Thoracic aorta (tissue), 2 donors: ENCODE results near the gene KLF3. TPM values are rescaled to one million over a fixed set of nuclear protein-coding genes. Genes with fewer than 3 reads are reported as not detected.

ENCODE experiments used
- ATAC-seq: fragments of 150-250 bp; one replicate; pipeline ENCODE4 v1.8.0; 2017; ENCODE audit warnings: low read depth; ENCODE audit not compliant: insufficient number of reproducible peaks, low FRiP score
- DNase-seq: peaks from one replicate; pipeline ENCODE4 v3.0.0-alpha.2; 2020; ENCODE audit warnings: low spot score
- H3K27ac ChIP-seq, 2 donors: fragments of 200-600 bp; sonication (generic); 1 replicate in 1 of 2; 2 replicates in 1 of 2; pipeline ENCODE4 v1.5.1; 2016; ENCODE audit warnings: mild to moderate bottlenecking in 2 of 2, moderate library complexity in 2 of 2
- H3K27me3 ChIP-seq: fragments of 200-600 bp; sonication (generic); replicated peaks from 2 replicates; pipeline ENCODE4 v1.6.0; 2016; ENCODE audit warnings: mild to moderate bottlenecking; ENCODE audit not compliant: insufficient read depth
- H3K36me3 ChIP-seq: fragments of 200-600 bp; sonication (generic); one replicate; pipeline ENCODE4 v1.5.1; 2016
- H3K4me1 ChIP-seq, 2 donors: fragments of 200-600 bp; sonication (generic); 1 replicate in 1 of 2; 2 replicates in 1 of 2; pipeline versions ENCODE4 v1.5.1 to v1.6.0; 2016; ENCODE audit warnings: low read depth in 2 of 2, mild to moderate bottlenecking in 1 of 2; ENCODE audit not compliant: control insufficient read depth in 1 of 2
- H3K4me3 ChIP-seq: fragments of 200-600 bp; sonication (generic); 2 replicates; pipeline ENCODE4 v1.5.1; 2016; ENCODE audit warnings: mild to moderate bottlenecking
- H3K9me3 ChIP-seq: fragments of 200-600 bp; sonication (generic); 2 replicates; pipeline ENCODE4 v1.5.1; 2016
- total RNA-seq, 2 donors: library from RNA; depleted of rRNA; stranded (reverse); fragments of >200 nt; gene quantifications; one replicate each; pipeline versions ENCODE4 v1.1.0 to v1.2.3, GENCODE V29; 2016
- TF ChIP-seq, protein P1 (sequence below): fragments of 200-600 bp; sonication (generic); IDR thresholded peaks from one replicate; pipeline ENCODE4 v1.5.1; 2019; ENCODE audit warnings: antibody characterized with exemption

Gene KLF3
- total RNA-seq, 2 donors from 2014 or later, result 45.8 to 53.4 TPM

DNA sequence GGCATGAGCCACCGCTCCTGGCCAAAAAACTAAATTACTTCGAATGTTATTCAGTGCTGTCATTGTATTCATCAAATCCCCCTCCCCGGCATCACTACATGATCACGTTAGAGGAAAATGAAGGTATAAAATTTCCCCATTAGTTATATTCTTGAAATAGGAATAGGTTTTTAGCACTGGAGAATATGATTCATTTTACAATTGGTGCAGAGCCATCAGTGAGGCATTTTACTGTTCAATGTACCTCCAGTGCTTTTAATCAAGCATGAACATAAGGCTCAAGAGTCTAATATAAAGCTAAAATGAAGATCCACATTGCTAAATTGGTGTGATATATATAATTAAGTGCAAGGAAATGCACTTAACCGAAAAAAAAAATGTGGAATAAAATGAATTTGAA is 18.3 kb downstream of the KLF3 start:
- Histone ChIP-seq H3K36me3 (peaks cover 9% of the 10 kb centered on the region), H3K4me1 (peaks cover 48 to 64% of the 10 kb centered on the region in 2 donors), H3K27ac (no peak overlapping the region), H3K27me3 (no peaks in the 10 kb centered on the region), H3K4me3 (no peak overlapping the region), H3K9me3 (no peaks in the 10 kb centered on the region)
- no peak for DNase-seq
- TF ChIP-seq, protein P1, sequence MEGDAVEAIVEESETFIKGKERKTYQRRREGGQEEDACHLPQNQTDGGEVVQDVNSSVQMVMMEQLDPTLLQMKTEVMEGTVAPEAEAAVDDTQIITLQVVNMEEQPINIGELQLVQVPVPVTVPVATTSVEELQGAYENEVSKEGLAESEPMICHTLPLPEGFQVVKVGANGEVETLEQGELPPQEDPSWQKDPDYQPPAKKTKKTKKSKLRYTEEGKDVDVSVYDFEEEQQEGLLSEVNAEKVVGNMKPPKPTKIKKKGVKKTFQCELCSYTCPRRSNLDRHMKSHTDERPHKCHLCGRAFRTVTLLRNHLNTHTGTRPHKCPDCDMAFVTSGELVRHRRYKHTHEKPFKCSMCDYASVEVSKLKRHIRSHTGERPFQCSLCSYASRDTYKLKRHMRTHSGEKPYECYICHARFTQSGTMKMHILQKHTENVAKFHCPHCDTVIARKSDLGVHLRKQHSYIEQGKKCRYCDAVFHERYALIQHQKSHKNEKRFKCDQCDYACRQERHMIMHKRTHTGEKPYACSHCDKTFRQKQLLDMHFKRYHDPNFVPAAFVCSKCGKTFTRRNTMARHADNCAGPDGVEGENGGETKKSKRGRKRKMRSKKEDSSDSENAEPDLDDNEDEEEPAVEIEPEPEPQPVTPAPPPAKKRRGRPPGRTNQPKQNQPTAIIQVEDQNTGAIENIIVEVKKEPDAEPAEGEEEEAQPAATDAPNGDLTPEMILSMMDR, result no peak
- no peak for ATAC-seq

DNA sequence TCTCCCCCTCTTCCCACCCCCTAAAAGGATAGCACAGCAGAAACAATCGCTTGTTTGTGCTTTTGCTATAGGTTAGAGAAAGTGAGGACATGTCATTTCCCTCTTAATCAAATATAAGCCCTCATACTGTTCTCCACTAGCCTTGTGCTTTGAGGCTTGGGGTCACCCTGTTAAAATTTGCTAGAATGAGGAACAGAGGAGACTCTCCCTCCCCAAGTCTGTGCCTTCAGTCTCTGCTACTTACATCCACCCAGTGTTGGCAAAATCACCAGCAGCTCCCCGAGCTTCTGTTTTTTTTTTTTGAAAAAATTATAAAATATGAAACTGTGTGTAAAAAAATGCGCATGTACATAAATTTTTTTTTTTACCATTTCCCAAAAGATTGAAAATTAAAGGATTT is 19.3 kb downstream of the KLF3 start:
- H3K27me3 ChIP-seq, result no peaks in the 10 kb centered on the region
- H3K27ac ChIP-seq, result no peak overlapping the region

DNA sequence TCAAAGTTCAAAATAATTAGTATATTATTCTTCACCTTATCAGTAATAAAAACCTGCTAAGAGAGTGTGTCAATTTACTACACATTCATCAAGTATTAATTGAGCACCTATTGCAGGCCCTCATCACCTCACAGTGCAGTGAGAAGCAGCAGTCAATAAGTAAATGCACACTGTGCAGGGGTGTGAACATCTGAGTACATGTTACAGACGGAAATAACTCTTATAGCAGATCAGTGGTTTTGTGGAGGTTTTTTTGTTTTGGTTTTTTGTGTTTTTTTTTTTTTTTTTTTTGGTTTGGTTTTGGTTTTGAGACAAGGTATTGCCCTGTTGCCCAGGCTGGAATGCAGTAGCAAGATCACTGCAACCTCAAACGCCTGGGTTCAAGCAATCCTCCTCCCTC is 20.3 kb downstream of the KLF3 start:
- Histone ChIP-seq H3K9me3 (no peaks in the 10 kb centered on the region), H3K27ac (no peak overlapping the region), H3K27me3 (no peaks in the 10 kb centered on the region), H3K4me3 (no peak overlapping the region), H3K36me3 (peaks cover 23% of the 10 kb centered on the region), H3K4me1 (peaks cover 38 to 62% of the 10 kb centered on the region in 2 donors)
- ATAC-seq (no peak), DNase-seq (no peak)
- TF ChIP-seq, protein P1, result no peak

More for the DNA sequence above, 19.3 kb downstream of the KLF3 start:
- ATAC-seq, result no peak
- no peak for DNase-seq
- peaks cover 14% of the 10 kb centered on the region for H3K36me3 ChIP-seq
- no peak overlapping the region for H3K4me3 ChIP-seq
- peaks cover 38 to 60% of the 10 kb centered on the region in 2 donors for H3K4me1 ChIP-seq
- H3K9me3 ChIP-seq, result no peaks in the 10 kb centered on the region
- TF ChIP-seq, protein P1, result no peak

DNA sequence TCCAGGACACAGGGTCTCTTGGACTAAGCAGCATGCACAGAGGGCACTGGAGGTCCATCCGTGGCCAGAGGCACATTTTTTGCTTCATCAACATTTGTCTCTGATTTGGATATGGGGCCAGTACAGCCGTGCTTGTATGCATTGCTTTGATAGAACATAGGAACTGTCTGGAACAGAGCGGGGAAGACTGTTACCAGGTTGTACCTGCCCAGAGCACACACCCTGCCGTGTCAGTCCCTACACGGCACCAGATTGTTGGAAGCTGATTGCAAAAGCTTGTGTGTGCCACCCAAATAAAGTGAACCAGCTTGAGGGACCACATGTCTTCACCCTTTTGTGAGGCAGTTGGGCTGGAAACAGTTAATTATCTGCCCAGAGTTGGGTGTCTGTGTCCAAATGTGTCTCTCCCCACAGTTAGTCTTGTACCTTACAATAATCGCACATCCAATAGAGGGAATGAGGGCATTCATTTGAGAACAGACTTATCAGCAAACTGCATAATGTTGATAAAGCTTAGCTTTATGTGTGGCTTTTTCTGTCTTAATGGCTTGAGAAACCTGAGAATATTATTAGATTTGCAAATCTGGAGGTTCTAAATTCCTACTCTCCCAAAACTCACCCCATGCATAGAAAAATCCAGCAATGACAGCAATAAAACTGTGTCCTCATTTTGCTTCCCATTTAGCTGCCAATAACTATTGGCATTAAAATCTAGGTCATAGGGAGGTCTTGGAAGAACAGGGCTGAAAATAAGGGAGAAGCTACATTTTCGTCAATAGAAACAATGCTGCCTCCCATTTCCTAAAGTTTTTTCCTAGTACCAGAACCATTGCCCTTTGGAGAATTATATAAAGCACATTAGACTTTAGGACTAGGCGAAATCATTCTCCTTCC is 21.2 kb downstream of the KLF3 start:
- TF ChIP-seq, protein P1, result no peak

DNA sequence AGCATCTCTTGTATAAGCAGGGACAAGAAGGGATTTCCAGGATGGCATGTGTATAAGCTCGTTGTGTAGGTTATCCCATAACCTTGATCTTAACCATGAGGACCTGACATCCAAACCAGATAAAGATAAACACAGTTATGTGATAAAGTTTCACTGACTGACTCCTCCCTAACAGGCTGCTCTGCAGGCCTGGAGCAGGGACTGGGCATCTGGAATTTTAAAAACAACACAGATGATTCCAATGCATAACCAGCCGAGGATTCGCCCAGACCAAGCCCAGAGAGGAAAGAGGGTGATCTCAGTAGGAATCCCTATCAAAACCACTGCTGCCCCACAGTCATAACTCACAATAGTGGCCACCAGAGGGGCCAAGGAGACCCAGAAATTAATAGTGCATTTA is 22.7 kb downstream of the KLF3 start:
- Histone ChIP-seq H3K27ac (peak overlapping the region in 1 of 2 donors; percentile 8), H3K4me1 (peaks cover 40 to 61% of the 10 kb centered on the region in 2 donors), H3K9me3 (no peaks in the 10 kb centered on the region), H3K4me3 (no peak overlapping the region), H3K36me3 (peaks cover 33% of the 10 kb centered on the region), H3K27me3 (no peaks in the 10 kb centered on the region)
- TF ChIP-seq, protein P1, result no peak
- ATAC-seq (no peak), DNase-seq (no peak)

More for the DNA sequence above, 21.2 kb downstream of the KLF3 start:
- DNase-seq (no peak), ATAC-seq (no peak)
- Histone ChIP-seq H3K4me3 (no peak overlapping the region), H3K27me3 (no peaks in the 10 kb centered on the region), H3K4me1 (peaks cover 38 to 63% of the 10 kb centered on the region in 2 donors), H3K36me3 (peaks cover 32% of the 10 kb centered on the region), H3K9me3 (no peaks in the 10 kb centered on the region), H3K27ac (no peak overlapping the region)
